ENCODE measurements around the gene STARD5.
"Not testable (repeated sequence)": the region's sequence is repeated elsewhere in the genome, so short reads cannot be mapped to it uniquely, and the experiment has no call there.

STARD5 gene

DNA sequence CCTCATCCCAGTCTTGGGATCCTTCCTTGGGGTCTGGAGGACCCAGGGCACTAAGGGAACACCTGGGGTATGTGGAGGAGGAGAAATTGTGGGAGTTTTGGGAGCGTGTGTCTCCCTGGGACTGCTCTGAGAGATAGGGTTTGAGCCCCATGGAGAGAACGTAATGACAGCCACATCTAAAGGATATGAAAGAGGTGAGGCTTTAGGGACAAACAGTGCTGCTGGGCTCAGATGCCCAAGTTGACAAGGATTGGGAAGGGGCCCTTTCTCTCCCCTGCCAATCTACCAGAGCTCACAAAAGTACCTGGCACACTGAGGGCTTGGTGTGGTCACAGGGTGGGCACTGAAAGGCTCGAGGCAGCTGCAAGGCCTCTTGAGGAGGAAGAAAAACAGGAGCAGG is 13.3 kb upstream of the STARD5 start:
- DNase-seq, result no peak

DNA sequence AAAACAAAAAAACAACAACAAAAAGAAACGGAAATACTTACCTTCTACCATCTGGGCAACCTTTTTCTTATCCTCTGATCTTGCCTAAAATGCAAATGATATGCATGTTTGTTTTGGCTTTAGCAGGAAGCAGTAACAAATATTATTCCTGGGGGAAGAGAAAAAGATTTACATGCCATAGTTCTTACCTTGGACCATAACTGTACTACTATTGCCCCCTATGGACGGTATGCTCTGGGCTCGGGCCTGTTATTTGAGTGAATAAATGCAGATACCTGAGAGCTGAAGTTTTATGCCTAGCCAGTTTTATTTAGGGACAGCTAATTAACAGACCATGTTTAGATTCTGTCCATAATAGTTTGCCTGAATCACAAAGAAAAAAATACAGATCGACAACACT is 12.6 kb upstream of the STARD5 start:
- no peak for DNase-seq

DNA sequence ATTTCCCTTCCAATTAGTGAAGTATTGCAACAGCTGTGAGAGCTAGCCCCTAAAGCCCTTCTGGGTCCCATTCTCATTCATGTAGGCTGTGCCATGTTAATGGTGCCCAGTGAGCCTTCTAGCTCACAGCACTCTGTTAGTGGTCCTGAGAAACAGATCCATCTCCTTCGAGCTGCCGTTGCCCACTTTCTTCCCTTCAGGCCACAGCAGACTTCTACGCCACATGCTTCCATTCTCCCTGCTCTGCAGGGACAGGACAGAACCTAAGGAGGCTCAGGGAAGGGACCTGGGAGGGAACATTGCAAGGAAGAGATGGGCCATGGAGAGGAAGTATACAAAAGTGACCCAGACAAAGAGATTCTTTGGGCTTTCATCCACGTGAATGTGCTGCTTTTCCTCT is 11.7 kb upstream of the STARD5 start:
- DNase-seq, result no peak

DNA sequence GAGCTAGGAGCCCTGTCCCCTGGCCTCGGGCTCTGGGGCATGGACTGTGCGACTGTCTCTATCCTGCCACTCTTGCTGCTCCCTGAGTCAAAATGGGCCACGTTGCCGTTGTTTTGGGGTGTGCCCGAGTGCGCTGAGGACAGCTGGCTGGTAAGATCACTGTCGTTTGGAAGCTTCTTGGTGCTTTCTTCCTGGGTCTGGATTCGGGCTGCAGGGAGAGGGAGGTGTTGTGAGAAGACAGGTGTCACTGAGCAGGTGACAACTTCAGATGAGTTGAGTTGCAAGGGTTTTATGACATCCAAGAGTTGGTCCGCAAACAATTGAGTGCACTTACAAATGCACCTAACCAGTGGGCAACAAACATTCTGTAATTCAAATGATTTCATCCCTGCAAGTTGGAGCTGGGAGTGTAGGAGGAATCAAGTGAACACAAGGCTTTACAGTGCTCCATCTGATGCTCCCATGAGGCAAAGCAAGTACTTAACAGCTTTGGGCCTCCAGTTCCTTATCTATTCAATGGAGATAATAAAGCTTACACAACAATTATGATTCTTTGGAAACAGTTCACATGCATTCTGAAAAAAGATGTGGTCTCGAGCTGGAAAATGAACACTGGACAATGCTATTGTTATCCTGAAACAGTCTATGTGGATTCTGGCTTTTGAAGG is 11.0 kb upstream of the STARD5 start:
- DNase-seq, result no peak

DNA sequence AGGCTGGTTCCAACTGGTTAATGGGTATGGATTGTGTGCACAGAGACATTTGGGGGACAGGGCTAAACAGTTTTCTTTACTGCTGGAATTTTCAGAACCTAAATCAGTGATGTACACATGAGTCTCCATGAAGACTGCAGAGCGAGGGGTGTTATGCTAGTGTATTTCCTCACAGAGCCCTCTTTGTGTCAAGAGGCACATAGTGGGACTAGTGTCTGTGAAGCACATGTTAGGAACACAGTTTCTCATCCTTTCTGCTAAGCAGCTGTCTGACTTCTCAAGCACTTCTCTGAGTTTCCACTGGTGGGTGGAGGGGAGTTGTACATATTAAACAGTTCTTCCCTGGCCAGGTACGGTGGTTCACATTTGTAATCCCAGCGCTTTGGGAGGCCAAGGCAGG is 9.4 kb upstream of the STARD5 start:
- no peak for DNase-seq

DNA sequence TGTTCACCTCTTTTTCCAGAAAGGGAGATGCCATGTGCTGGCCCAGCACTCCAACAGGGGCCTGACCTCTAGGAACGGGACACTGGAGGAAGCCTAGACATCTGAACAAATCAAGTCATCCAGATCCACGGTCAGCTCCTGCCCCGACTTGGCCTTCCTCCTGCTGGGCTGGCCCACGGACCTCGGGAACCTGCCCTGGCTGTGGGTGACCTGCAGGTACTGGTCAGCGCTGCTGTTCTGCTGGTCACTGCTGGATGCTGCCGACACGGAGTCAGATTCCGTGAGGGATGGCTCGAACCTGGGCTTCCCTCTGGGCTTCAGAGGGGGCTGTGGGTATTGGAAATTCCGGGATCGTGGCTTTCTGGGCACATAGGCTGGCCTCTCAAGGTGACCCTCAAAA is 8.4 kb upstream of the STARD5 start:
- no peak for DNase-seq

DNA sequence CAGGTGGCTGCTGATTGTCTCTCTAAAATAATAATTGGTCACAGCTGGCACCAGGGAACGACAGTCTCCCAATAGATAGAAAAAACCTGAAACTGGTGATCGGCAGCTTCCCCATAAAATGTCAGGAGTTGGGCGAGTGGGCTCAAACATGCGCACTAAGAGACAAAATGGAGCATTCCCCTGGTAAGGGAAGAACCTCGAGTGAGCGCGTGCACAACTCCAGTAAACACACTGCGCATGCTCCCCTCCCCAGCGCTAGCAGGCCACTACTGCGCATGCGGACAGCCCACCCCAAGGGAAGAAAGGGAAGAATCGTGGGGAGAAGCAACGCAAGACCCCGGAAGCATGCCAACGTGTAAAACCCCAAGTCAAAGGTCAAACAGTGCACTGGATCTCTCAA is 7.7 kb upstream of the STARD5 start:
- no peak for DNase-seq

DNA sequence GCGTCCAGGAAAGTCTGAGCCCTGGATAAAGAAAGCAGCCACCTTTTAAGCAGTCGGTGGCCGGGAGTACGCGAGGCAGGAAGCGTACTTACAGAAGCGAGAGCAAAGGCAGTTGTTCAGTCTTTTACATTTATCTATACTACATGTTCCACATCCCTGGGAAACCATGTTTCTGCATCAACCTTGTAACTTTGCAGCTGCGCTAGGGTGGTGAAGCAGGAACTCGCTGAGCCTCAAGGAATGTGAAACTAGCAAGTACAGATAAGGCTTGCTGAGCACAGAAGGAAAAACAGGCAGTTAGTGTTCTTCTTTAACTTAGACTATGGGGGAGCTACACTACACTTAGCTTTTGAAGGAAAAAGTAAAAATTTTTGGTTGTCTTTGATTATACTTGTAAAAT is 7.2 kb upstream of the STARD5 start:
- DNase-seq, result not testable (repeated sequence)

DNA sequence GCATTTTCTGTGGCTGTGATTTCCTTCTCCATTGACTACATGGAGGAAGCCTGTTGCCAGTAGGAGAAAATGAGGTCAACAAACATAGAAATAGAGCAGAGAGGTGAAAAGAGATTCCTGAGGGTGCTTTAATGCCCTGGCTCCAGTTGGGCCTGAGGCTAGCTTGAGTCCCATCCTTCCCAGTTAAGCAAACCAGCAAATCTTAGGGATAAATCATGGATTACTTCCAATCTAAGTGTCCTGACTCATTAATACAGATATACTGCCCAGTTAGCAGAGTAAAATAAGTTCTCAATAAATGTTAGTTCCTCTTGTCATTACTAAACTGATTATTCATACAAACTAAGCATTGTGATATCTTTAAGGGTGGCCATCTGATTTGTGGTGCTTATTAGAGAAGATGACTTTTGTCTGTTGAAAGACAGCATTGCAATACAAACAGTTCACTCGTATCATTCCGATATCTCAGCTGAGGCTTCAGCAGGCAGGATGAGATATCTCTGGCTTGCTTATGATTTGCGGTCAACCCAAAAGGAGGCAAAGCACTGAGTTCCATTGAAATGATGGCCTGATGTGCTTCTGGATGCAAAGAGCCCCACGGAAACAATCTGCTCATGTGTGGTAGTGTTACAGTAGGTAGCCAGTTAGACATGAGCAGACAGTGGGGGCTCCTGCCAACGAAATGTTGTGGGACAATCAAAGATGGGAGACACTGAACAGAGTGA is 6.6 kb upstream of the STARD5 start:
- no peak for DNase-seq

DNA sequence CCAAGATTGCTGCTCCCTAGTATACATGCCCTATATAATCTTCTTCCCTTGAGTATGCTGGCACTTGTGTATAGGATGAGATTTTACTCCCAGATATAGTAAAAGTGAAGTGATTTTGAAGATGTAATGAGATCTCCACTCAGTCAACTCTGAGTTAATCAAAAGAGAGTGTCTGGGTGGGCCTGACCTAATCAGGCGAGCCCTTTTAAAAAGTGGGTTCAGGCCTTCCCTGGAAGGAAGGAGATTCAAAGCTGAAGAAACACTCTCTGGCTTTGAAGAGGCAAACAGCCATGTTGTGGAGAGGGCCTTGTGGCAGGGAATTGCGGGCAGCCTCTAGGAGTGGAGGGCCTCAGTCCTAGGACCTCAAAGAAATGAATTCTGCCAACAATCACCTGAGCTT is 5.5 kb upstream of the STARD5 start:
- DNase-seq, result no peak

DNA sequence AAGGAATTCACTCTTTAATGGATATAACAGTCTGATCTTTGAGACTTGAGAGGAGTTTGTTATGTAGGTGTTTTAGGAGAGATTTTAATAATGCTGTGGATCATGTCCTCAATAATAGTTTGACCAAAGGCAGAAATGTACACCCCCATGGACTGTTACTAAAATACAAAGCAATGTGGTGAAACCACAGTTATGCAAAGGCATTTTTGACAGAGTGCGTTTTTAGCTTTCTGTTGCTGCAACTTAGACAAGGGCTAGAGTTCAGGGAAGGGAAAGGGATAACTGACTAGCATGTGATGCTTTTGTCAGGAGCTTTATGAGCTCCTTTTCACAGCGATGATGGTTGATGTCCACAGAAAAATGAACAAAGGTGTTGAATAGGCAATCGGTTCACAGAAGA is 3.6 kb upstream of the STARD5 start:
- no peak for DNase-seq

DNA sequence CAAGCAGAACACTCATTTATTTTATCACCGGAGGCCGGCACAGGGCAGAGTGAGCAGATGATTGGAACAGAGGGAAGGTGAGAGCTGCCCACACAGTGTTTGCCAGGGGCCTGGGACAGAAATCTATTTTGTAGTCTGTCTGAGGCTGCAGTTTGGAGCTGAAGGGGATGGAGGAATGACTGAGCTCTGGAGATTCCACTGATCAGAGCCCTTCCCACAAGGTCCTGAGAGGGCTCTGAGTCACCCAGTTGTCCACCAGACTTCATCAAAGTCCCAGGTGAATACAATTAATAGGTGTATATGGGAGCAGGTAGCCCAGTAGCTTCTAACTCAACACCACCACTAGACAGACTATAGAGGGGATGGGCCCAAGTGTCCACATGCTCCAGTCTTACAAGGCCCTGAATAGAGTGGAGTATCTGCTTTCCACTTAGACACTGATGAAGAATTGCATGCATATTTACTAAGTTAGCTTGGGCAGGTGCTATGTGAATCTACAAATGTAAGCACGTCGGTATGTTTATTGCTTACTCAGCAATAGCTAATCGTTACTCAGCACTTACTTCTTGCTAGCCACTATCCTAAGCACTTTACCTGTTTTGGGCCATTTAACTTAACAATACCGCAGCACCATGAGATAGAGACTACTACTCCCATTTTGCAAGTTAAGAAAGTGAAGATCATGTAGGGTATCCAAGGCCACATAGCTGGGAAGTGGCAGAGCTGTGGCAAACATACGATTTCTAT is 2.7 kb upstream of the STARD5 start:
- no peak for DNase-seq

DNA sequence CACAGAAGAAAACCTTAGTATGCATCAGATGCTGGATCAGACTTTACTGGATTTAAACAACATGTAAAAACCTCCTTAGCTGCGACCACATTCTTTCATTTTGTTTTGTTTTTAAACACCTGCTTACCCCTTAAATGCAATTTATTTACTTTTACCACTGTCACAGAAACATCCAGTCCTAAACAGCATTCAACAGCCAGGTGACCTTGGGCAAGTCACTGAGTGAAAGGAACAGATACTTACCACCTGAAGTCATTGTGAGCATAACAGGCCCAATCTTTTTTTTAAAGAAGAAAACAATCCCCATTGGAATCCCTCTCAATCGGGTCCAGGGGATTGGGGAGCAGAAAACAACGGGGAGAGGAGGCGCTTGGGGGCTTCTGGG is 390 bp downstream of the STARD5 start:
- no peak for DNase-seq

DNA sequence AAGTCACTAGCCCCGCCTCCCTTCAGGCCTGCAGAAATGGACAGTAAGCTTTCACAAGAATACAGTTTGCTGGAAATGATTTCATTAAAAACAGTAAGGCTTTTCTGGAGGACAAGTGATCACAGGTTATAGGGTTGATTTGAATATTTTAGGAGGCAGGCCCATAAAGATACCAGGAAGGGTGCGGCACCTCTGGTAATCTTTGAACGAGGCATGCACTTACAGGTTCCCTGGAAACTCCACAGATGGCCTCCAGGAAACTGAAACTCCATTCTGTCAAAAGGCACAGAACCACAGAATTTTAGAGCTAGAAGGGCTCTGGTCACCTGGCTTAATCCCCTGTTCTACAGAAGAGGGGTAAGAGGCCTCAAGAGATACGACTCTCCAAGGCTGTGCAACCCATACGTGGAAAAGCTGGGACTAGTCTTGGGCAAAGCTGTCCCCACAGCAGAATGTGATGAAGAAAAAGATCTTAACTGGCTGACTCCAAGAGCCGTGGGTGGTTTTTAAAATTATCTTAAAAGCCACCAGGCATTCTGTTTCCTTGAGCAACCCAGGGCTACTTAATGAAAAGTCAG is 1.2 kb downstream of the STARD5 start:
- no peak for DNase-seq

DNA sequence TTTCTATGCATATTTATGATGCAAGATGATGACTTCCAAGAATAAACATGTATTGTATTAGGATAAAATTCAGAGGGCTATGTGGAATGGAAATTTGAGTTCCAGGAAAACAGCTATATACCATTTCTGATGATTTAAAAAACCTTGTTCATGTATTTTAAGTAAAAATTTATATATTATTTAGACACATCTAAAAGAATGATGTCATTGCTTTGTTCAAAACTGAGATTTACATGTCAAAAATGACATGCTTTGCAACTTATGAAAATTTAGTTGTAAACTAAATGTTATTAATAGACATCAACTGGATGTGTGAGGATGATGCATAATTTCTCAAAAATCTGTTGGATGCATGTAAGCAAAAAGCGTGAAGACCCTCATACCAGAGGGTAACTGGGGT is 2.3 kb downstream of the STARD5 start:
- DNase-seq, result no peak

DNA sequence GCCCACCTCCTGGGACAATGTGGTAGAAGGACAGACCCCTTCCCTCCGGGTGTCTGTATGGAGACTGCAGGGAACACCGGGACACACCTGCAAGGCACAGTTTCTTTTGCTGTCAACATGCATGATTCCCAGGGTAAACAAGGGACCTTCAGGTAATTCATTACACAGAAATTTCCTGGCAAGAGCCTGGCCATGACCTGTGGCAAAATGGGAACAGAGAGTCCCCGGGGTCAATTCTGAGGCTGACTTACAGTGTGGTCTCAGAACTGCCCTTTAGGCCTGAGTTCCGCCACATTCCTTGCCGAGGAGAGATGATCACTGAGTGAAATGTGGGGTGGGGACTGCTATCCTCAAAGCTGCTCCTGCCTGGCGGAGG is 6.3 kb downstream of the STARD5 start:
- DNase-seq, result no peak

DNA sequence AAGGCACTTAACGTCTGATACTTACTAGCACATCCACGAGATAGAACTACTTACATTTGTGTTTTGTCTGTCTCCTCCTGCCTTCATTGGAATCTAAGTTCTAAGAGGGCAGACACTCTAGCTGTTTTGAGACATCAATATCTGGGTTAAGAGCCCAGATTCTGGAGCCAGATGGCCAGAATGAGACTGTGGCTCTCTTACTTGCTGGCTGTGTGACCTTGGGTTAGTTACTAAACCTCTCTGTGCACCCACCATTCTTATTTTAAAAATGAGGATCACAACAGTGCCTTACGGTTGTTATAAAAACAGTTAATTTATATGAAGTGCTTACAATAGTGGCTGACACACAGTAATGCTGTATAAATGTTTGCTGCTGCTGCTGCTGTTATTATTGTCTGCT is 7.7 kb downstream of the STARD5 start:
- DNase-seq, result no peak

DNA sequence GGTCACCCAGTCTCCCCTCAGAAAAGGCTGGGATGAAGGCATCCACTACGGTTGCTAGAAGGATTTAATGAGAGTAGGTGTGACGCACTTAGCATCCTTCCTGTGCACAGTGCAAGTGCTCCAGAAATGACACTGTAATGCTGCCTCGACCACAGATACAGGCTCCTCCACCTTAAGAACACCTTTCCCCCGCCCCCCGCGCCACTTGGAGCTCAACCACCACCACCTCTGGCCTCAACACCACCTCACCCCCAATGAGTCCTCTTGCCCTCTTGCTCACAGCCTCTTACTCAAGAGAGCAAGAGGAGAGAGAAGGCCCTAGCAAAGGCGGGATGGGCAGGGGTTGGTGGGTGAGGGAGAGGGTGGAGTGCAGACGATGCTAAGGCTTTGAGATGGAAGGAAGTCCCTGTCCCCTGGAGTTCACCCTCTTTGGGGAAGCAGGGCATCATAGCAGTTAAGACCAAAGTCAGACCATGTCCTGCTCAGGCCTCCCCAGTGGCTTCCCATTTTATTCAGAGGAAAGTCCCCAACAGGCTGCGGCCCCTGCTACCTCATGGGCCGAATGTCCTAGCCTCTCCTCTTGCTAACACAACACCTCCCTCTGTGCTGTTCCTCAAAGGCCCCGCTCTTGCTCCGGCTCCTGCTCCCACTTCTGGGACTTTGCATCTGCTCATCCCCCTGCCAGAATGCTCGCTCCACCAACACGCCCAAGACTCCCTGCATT is 8.3 kb downstream of the STARD5 start:
- DNase-seq, result no peak

DNA sequence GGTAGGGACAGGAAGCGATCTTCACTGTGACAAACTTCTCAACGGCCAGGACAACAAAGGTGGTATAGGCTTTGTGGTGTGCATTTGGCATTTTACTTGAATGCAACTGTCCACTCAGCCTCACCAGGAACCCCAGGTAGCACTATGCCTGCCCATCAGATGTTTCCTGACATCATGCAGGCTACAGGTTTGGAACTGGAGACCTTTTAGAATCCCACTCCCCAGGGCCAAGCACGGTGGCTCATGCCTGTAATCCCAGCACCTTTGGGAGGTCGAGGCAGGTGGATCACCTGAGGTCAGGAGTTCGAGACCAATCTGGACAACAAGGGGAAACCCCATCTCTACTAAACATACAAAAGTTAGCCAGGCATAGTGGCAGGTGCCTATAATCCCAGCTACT is 9.6 kb downstream of the STARD5 start:
- DNase-seq, result no peak

DNA sequence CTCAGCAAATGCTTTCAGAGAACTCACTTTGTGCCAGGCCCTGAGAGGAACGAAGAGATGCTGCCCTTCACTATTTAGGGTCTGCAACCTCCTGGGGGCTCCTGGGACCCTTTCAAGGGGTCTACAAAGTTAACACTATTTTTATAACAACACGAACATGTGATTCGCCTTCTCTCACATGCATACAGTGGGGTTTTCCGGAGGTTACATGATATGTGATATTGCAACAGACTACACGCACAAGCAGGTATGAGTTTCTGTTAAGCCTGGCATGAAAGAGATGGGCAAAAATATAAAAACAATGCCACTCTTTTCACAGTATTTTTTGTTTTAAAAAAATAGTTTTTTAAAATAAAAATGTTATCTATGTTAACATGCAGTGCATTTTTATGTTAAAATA is 10.3 kb downstream of the STARD5 start:
- DNase-seq, result no peak

DNA sequence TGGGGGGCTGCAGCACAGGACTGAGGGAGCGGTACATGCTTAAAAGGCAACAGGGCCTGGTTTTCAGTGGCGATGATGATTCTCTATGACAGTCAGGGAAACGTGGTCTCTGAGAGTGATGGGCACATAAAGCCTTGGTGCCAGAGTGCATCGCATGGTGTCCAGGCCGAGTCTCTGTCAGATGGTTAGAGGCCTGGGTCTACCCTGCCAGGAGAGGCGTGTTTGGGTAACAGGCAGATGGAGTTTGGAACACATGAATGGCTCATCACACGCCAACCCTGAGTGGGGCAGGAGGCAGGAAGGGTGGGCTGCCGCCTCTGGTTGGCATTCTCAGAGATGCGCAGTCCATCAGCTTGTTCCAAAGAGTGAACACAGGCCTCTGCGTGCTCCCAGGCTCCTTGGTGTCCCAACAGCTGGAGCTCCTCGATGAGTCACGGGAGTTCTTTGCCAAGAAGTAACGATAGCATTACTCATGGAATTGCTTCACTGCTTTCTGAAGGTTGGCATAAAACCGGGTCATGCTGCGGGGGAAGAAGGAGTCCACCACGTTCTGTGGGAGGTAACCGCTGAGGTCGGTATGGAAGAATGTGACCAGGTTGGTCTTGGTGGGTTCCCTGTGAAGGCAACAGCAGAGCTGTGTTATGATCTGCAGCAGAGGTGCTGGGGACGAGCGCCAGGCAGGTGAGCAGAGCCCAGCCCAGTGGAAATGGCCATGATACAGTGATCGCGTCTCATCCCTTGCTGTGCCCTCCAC is 11.0 kb downstream of the STARD5 start:
- no peak for DNase-seq

DNA sequence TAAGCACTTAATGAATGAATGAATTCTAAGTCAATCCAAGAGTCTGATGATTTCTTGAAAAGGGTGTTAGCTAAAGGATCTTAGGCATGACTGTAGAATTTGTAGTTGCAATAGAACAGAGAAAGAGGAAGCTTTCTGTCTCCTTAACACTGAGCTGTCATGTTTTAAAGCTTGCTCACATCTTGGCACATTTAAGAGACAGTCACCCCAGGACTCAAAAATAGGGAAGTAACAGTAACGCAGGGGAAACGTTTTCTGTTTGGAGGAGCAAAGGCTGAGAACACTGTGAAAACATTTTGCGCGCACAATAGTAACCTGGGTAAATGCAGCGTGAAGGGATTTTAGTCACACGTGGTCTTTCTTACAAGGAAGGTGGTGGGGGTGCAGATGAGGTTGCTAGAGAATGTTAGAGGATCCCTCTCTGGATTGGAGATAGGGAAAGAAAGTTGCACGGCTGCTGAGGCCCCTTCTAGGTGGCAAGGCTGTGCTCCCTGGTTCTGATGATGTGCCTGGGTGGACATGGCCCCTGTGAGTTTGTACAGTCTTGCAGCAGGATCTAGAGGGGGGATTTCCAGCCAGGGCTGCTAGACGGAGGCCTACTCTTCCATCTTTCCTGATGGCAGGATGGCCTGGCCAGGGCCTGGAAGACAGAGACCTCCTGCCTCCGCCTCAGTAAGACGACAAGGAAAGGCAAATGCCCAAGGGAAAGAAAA is 12.0 kb downstream of the STARD5 start:
- no peak for DNase-seq

Measured in right hindlimb (tissue), 1 donor.